MM.1S (cell line): ENCODE data around the gene DBNDD1.

Experiments
- DNase-seq: peaks from one replicate; pipeline ENCODE4 v3.0.0-alpha.2; 2015
- H2AFZ ChIP-seq: fragments of 300-600 bp; sonication (generic); 2 replicates; pipeline ENCODE4 v1.6.0; 2016; ENCODE audit warnings: antibody characterized with exemption, low read length
- H3F3A ChIP-seq: fragments of 300-600 bp; sonication (generic); 2 replicates; pipeline ENCODE4 v1.6.1; 2016; ENCODE audit warnings: mild to moderate bottlenecking, antibody characterized with exemption, low read length, moderate library complexity, mixed read lengths; ENCODE audit not compliant: insufficient read depth
- H3K27ac ChIP-seq: fragments of 300-600 bp; sonication (generic); 2 replicates; pipeline ENCODE4 v1.5.1; 2016; ENCODE audit warnings: mild to moderate bottlenecking, low read length
- H3K27me3 ChIP-seq: fragments of 300-600 bp; sonication (generic); replicated peaks from 2 replicates; pipeline ENCODE4 v1.6.0; 2016; ENCODE audit warnings: low read length; ENCODE audit not compliant: insufficient read depth
- H3K36me3 ChIP-seq: fragments of 300-600 bp; sonication (generic); replicated peaks from 2 replicates; pipeline ENCODE4 v1.6.1; 2016; ENCODE audit warnings: mild to moderate bottlenecking, low read length, mixed read lengths; ENCODE audit not compliant: insufficient read depth
- H3K4me1 ChIP-seq: fragments of 300-600 bp; sonication (generic); 2 replicates; pipeline ENCODE4 v1.6.1; 2016; ENCODE audit warnings: low read length, mixed read lengths
- H3K4me2 ChIP-seq: fragments of 300-600 bp; sonication (generic); 2 replicates; pipeline ENCODE4 v1.6.0; 2016; ENCODE audit warnings: low read depth, low read length
- H3K4me3 ChIP-seq: fragments of 300-600 bp; sonication (generic); 2 replicates; pipeline ENCODE4 v1.5.1; 2016; ENCODE audit warnings: low read length, mixed read lengths
- H3K79me2 ChIP-seq: fragments of 300-600 bp; sonication (generic); 2 replicates; pipeline ENCODE4 v1.6.1; 2016; ENCODE audit warnings: mixed run types, low read length, mixed read lengths
- H3K9ac ChIP-seq: fragments of 300-600 bp; sonication (generic); 2 replicates; pipeline ENCODE4 v1.6.1; 2016; ENCODE audit warnings: low read length, mixed read lengths
- H3K9me2 ChIP-seq: fragments of 300-600 bp; sonication (generic); replicated peaks from 2 replicates; pipeline ENCODE4 v1.6.1; 2016; ENCODE audit warnings: mild to moderate bottlenecking, low read length, mixed read lengths; ENCODE audit not compliant: insufficient read depth
- H3K9me3 ChIP-seq: fragments of 300-600 bp; sonication (generic); replicated peaks from 2 replicates; pipeline ENCODE4 v1.6.1; 2016; ENCODE audit warnings: mild to moderate bottlenecking, low read length, mixed read lengths; ENCODE audit not compliant: insufficient read depth
- H4K20me1 ChIP-seq: fragments of 300-600 bp; sonication (generic); 2 replicates; pipeline ENCODE4 v1.6.1; 2016; ENCODE audit warnings: mild to moderate bottlenecking, low read length, moderate library complexity, mixed read lengths; ENCODE audit not compliant: insufficient read depth
- CTCF ChIP-seq: fragments of 300-600 bp; sonication (generic); IDR thresholded peaks from 2 replicates; pipeline ENCODE4 v1.5.1; 2016; ENCODE audit warnings: antibody characterized with exemption, low read length, mixed read lengths
- EZH2 ChIP-seq: fragments of 300-600 bp; sonication (generic); optimal IDR thresholded peaks from 2 replicates; pipeline ENCODE3; 2017; ENCODE audit warnings: low read depth, mild to moderate bottlenecking, antibody characterized with exemption, low read length, mixed read lengths
- EZH2phosphoT487 ChIP-seq: fragments of 300-600 bp; sonication (generic); IDR thresholded peaks from 2 replicates; pipeline ENCODE4 v1.6.1; 2018; ENCODE audit warnings: antibody characterized with exemption, low read length

DBNDD1 gene

GRCh38 chr16:90023078-90023447 is 3.8 kb upstream of the DBNDD1 start:
- Histone ChIP-seq H3K79me2 (no peaks in the 10 kb centered on the region), H3K27ac (no peak overlapping the region), H3K9ac (peak overlapping the region; percentile 57; the same call in 1 of the 2 replicates), H4K20me1 (no peaks in the 10 kb centered on the region), H2AFZ (0 out of 2 replicates have a peak overlapping the region, but pooled peaks have one; percentile 58), H3K36me3 (no peaks in the 10 kb centered on the region), H3K4me1 (0 out of 2 replicates have a peak, but pooled peaks cover 5% of the 10 kb centered on the region), H3K27me3 (no peaks in the 10 kb centered on the region), H3K9me3 (no peaks in the 10 kb centered on the region), H3K4me2 (peak overlapping the region; percentile 76; the same call in 1 of the 2 replicates), H3K9me2 (no peaks in the 10 kb centered on the region), H3K4me3 (peak overlapping the region; percentile 63), H3F3A (no peaks in the 10 kb centered on the region)
- no peak for TF ChIP-seq CTCF
- TF ChIP-seq EZH2phosphoT487 = no peak
- TF ChIP-seq EZH2 = no peak
- DNase-seq = no peak

- H4K20me1 ChIP-seq = no peaks in the 10 kb centered on the region
- peak overlapping the region; percentile 63 for H3K4me3 ChIP-seq
- peak; percentile 82 for DNase-seq
- H3K9ac ChIP-seq = peak overlapping the region; percentile 57; the same call in 1 of the 2 replicates
- H3K27me3 ChIP-seq = no peaks in the 10 kb centered on the region
- H3K9me3 ChIP-seq = no peaks in the 10 kb centered on the region
- no peak for TF ChIP-seq EZH2phosphoT487
- TF ChIP-seq EZH2 = no peak
- TF ChIP-seq CTCF = no peak
- H3K36me3 ChIP-seq = no peaks in the 10 kb centered on the region
- no peaks in the 10 kb centered on the region for H3F3A ChIP-seq
- 0 out of 2 replicates have a peak, but pooled peaks cover 5% of the 10 kb centered on the region for H3K4me1 ChIP-seq
- peak overlapping the region; percentile 76 for H3K4me2 ChIP-seq
- H2AFZ ChIP-seq = peak overlapping the region; percentile 58; the same call in 1 of the 2 replicates
- H3K79me2 ChIP-seq = no peaks in the 10 kb centered on the region
- no peak overlapping the region for H3K27ac ChIP-seq
- no peaks in the 10 kb centered on the region for H3K9me2 ChIP-seq
Observed at GRCh38 chr16:90022209-90023077, 3.2 kb upstream of the DBNDD1 start.

GRCh38 chr16:90020838-90021382 is 1.7 kb upstream of the DBNDD1 start:
- H3K79me2 ChIP-seq = no peaks in the 10 kb centered on the region

More at GRCh38 chr16:90020838-90021382, 1.7 kb upstream of the DBNDD1 start:
- H3K9me3 ChIP-seq = no peaks in the 10 kb centered on the region
- no peak overlapping the region for H3K4me3 ChIP-seq
- TF ChIP-seq EZH2phosphoT487 (no peak), EZH2 (no peak), CTCF (no peak)
- H4K20me1 ChIP-seq = no peaks in the 10 kb centered on the region
- H3K27ac ChIP-seq = no peak overlapping the region
- H3K36me3 ChIP-seq = no peaks in the 10 kb centered on the region
- H3K4me1 ChIP-seq = 0 out of 2 replicates have a peak, but pooled peaks cover 5% of the 10 kb centered on the region
- H3K9ac ChIP-seq = no peak overlapping the region
- H3F3A ChIP-seq = no peaks in the 10 kb centered on the region
- no peaks in the 10 kb centered on the region for H3K27me3 ChIP-seq
- H2AFZ ChIP-seq = no peak overlapping the region
- DNase-seq = no peak
- H3K9me2 ChIP-seq = no peaks in the 10 kb centered on the region
- no peak overlapping the region for H3K4me2 ChIP-seq
